ENCODE measurements around the gene TAF6. TPM values are rescaled to one million over a fixed set of nuclear protein-coding genes. Genes with fewer than 3 reads are reported as not detected.

The TAF6 gene
- total and polyA plus RNA-seq, 9 of the 15 experiments (the other 6 are each of a cell fraction or from before 2014, with no cell fraction given) = 0.78 to 78.7 (median 21.3) TPM

- DNase-seq (ENCODE audit: extremely low read depth in 1 of 4, low spot score in 3 of 4) (no peak), FAIRE-seq (no peak), ATAC-seq (no peak)
- WGBS (ENCODE audit: insufficient coverage, low coverage, missing lambda C conversion rate) = over 99% methylated on average over 10 of the region's 10 CpGs
- no peak overlapping the region for H3K9ac ChIP-seq (ENCODE audit: insufficient read depth in 1 of 2, low read depth in 2 of 2, low read length in 2 of 2)
- intact Hi-C loops (cut with micrococcal nuclease) = no loop called here
- H4K20me1 ChIP-seq (replicated peaks; ENCODE audit: control insufficient read depth, insufficient read depth, low read length) = no peaks in the 10 kb centered on the region
- no peak overlapping the region for H2AFZ ChIP-seq (ENCODE audit: low read depth, low read length)
- no peak overlapping the region for H3K27ac ChIP-seq (ENCODE audit: extremely low read depth, low read depth, low read length)
- TF ChIP-seq KDM1A (IDR thresholded peaks at IDR 0.05) = no peak
- no peak for TF ChIP-seq ZFP91 (CRISPR knock-in tag; IDR thresholded peaks at IDR 0.05)
- TF ChIP-seq SUPT5H (IDR thresholded peaks at IDR 0.05) = peak; percentile 41; the same call in 1 of the 2 replicates
- no peak for TF ChIP-seq HMBOX1 (IDR thresholded peaks at IDR 0.05)
- no peak for TF ChIP-seq GABPB1 (CRISPR knock-in tag; IDR thresholded peaks at IDR 0.05)
- 0 out of 2 replicates have a peak, but pooled peaks have one; percentile 23 for TF ChIP-seq RBFOX2 (IDR thresholded peaks at IDR 0.05; ENCODE audit: low read depth, low read length)
- 0 out of 2 replicates have a peak, but pooled peaks have one; percentile 21 for TF ChIP-seq OTX1 (CRISPR knock-in tag; IDR thresholded peaks at IDR 0.05)
- no peak for TF ChIP-seq CBFA2T3 (IDR thresholded peaks at IDR 0.05)
- no peak overlapping the region for H3K4me3 ChIP-seq
- H3K9me3 ChIP-seq (replicated peaks; ENCODE audit: control insufficient read depth, insufficient read depth, low read depth, low read length) = peaks cover 56% of the 10 kb centered on the region
- CTCF ChIA-PET (ENCODE audit: low intra/inter-chr PET ratio) = no interaction called here
- H3K79me2 ChIP-seq (ENCODE audit: control insufficient read depth, insufficient read depth, low read length) = peaks cover 10% of the 10 kb centered on the region
- no TSS peak for BruUV-seq (replicated peaks)
- H3K4me1 ChIP-seq (replicated peaks in 1 of 2; ENCODE audit: control insufficient read depth in 2 of 2, insufficient read depth in 2 of 2, low read length in 2 of 2) = no peaks in the 10 kb centered on the region
- in situ Hi-C loops (cut with MboI) = no loop called here
- H3K27me3 ChIP-seq (ENCODE audit: control insufficient read depth in 2 of 2, insufficient read depth in 2 of 2, low read length in 2 of 2) = no peaks in the 10 kb centered on the region
- no peak overlapping the region for H3K4me2 ChIP-seq (ENCODE audit: insufficient read depth, low read length)
- H3K9me1 ChIP-seq (ENCODE audit: control insufficient read depth, insufficient read depth, low read length) = no peaks in the 10 kb centered on the region
- POLR2A ChIA-PET = interaction anchor here (0.6 to 5.3 kb wide), 4 partner anchors 8 to 273 kb away, joined by 3 to 32 read pairs (median 4); partner anchors contain the start of gene AP4M1
- H3K36me3 ChIP-seq (ENCODE audit: control insufficient read depth, insufficient read depth, low read length) = peaks cover 84% of the 10 kb centered on the region
Measured at GRCh38 chr7:100072462-100072861, 46.7 kb downstream of the TAF6 start.

Data from K562 (cell line).